H7 (cell line): ENCODE results near the gene ADAM12. TPM values are rescaled to one million over a fixed set of nuclear protein-coding genes. Genes with fewer than 3 reads are reported as not detected.
A peak's percentile ranks its signal among the peaks of the same experiment; 100 is the strongest.

ENCODE experiments used
- DNase-seq: peaks from one replicate; pipeline ENCODE4 v3.0.0; 2012
- H3K27me3 ChIP-seq: 2 replicates; pipeline ENCODE4 v1.6.0; 2011; ENCODE audit warnings: mild to moderate bottlenecking, low read length; ENCODE audit not compliant: control insufficient read depth, insufficient read depth
- H3K36me3 ChIP-seq: replicated peaks from 2 replicates; pipeline ENCODE4 v1.5.1; 2011; ENCODE audit warnings: low read length; ENCODE audit not compliant: control insufficient read depth, insufficient read depth
- H3K4me3 ChIP-seq: 2 replicates; pipeline ENCODE4 v1.5.1; 2011; ENCODE audit warnings: low read depth, mild to moderate bottlenecking, control low read depth, low read length, moderate library complexity; ENCODE audit not compliant: insufficient read depth
- total RNA-seq: library from RNA; depleted of rRNA; stranded (reverse); fragments of >200 nt; shearing (Covaris generic); gene quantifications from 2 replicates; pipeline ENCODE4 v1.2.3, GENCODE V29; 2014

Gene ADAM12
- total RNA-seq, 1 experiment from 2014 or later: 0.66 TPM

GRCh38 chr10:126004752-126005151 is 383.5 kb downstream of the ADAM12 start:
- no peak overlapping the region for H3K4me3 ChIP-seq
- no peaks in the 10 kb centered on the region for H3K36me3 ChIP-seq
- DNase-seq: no peak
- no peaks in the 10 kb centered on the region for H3K27me3 ChIP-seq

- Histone ChIP-seq H3K27me3 (no peaks in the 10 kb centered on the region), H3K36me3 (no peaks in the 10 kb centered on the region), H3K4me3 (no peak overlapping the region)
- DNase-seq: no peak
Measured at GRCh38 chr10:126001576-126001975, 386.7 kb downstream of the ADAM12 start.

GRCh38 chr10:125999694-126000093 is 388.6 kb downstream of the ADAM12 start:
- no peaks in the 10 kb centered on the region for H3K36me3 ChIP-seq
- no peak for DNase-seq
- H3K27me3 ChIP-seq: no peaks in the 10 kb centered on the region
- no peak overlapping the region for H3K4me3 ChIP-seq

GRCh38 chr10:125997586-125997985 is 390.7 kb downstream of the ADAM12 start:
- Histone ChIP-seq H3K36me3 (no peaks in the 10 kb centered on the region), H3K27me3 (no peaks in the 10 kb centered on the region), H3K4me3 (no peak overlapping the region)
- no peak for DNase-seq

GRCh38 chr10:125995726-125996304 is 392.5 kb downstream of the ADAM12 start:
- Histone ChIP-seq H3K4me3 (no peak overlapping the region), H3K36me3 (no peaks in the 10 kb centered on the region), H3K27me3 (no peaks in the 10 kb centered on the region)
- DNase-seq: no peak

GRCh38 chr10:125994601-125995000 is 393.7 kb downstream of the ADAM12 start:
- no peak overlapping the region for H3K4me3 ChIP-seq
- no peaks in the 10 kb centered on the region; the same call in 1 of the 2 replicates for H3K27me3 ChIP-seq
- H3K36me3 ChIP-seq: no peaks in the 10 kb centered on the region
- DNase-seq: peak; percentile 37

- no peak for DNase-seq
- Histone ChIP-seq H3K36me3 (no peaks in the 10 kb centered on the region), H3K27me3 (no peaks in the 10 kb centered on the region; the same call in 1 of the 2 replicates), H3K4me3 (no peak overlapping the region)
Measured at GRCh38 chr10:125992254-125992653, 396.0 kb downstream of the ADAM12 start.

- no peak overlapping the region for H3K4me3 ChIP-seq
- no peaks in the 10 kb centered on the region for H3K36me3 ChIP-seq
- H3K27me3 ChIP-seq: no peaks in the 10 kb centered on the region; the same call in 1 of the 2 replicates
- DNase-seq: no peak
Measured at GRCh38 chr10:125991392-125991791, 396.9 kb downstream of the ADAM12 start.

- H3K27me3 ChIP-seq: no peaks in the 10 kb centered on the region; the same call in 1 of the 2 replicates
- no peak for DNase-seq
- H3K4me3 ChIP-seq: no peak overlapping the region
- no peaks in the 10 kb centered on the region for H3K36me3 ChIP-seq
Measured at GRCh38 chr10:125990974-125991373, 397.3 kb downstream of the ADAM12 start.

GRCh38 chr10:125989791-125990190 is 398.5 kb downstream of the ADAM12 start:
- DNase-seq: no peak
- Histone ChIP-seq H3K4me3 (no peak overlapping the region), H3K27me3 (no peaks in the 10 kb centered on the region; the same call in 1 of the 2 replicates), H3K36me3 (no peaks in the 10 kb centered on the region)

GRCh38 chr10:125985557-125986240 is 402.6 kb downstream of the ADAM12 start:
- H3K36me3 ChIP-seq: no peaks in the 10 kb centered on the region
- no peaks in the 10 kb centered on the region; the same call in 1 of the 2 replicates for H3K27me3 ChIP-seq
- no peak for DNase-seq
- no peak overlapping the region for H3K4me3 ChIP-seq

- H3K4me3 ChIP-seq: no peak overlapping the region
- H3K36me3 ChIP-seq: no peaks in the 10 kb centered on the region
- H3K27me3 ChIP-seq: no peaks in the 10 kb centered on the region; the same call in 1 of the 2 replicates
- DNase-seq: no peak
Measured at GRCh38 chr10:125984865-125985495, 403.3 kb downstream of the ADAM12 start.

GRCh38 chr10:125984346-125984745 is 403.9 kb downstream of the ADAM12 start:
- DNase-seq: no peak
- Histone ChIP-seq H3K4me3 (no peak overlapping the region), H3K36me3 (no peaks in the 10 kb centered on the region), H3K27me3 (no peaks in the 10 kb centered on the region)

- Histone ChIP-seq H3K36me3 (no peaks in the 10 kb centered on the region), H3K27me3 (no peaks in the 10 kb centered on the region), H3K4me3 (no peak overlapping the region)
- no peak for DNase-seq
Measured at GRCh38 chr10:125983656-125984055, 404.6 kb downstream of the ADAM12 start.

GRCh38 chr10:125983161-125983560 is 405.1 kb downstream of the ADAM12 start:
- no peaks in the 10 kb centered on the region for H3K36me3 ChIP-seq
- H3K27me3 ChIP-seq: no peaks in the 10 kb centered on the region
- DNase-seq: no peak
- H3K4me3 ChIP-seq: no peak overlapping the region
